ENCODE data around the gene SH3BP4.

SH3BP4 gene

GRCh38 chr2:235063471-235063961 lies 111.7 kb downstream of the SH3BP4 start:
- DNase-seq, result no peak

- no peak for DNase-seq
Observed at GRCh38 chr2:235064976-235065375, 113.2 kb downstream of the SH3BP4 start.

GRCh38 chr2:235066490-235066889 lies 114.7 kb downstream of the SH3BP4 start:
- DNase-seq, result no peak

GRCh38 chr2:235066895-235067294 lies 115.1 kb downstream of the SH3BP4 start:
- DNase-seq, result no peak

GRCh38 chr2:235068701-235069100 lies 116.9 kb downstream of the SH3BP4 start:
- DNase-seq, result no peak

- no peak for DNase-seq
Observed at GRCh38 chr2:235070063-235070706, 118.4 kb downstream of the SH3BP4 start.

- DNase-seq, result no peak
Observed at GRCh38 chr2:235073868-235074413, 122.1 kb downstream of the SH3BP4 start.

- no peak for DNase-seq
Observed at GRCh38 chr2:235077046-235077445, 125.2 kb downstream of the SH3BP4 start.

- no peak for DNase-seq
Observed at GRCh38 chr2:235078182-235078581, 126.4 kb downstream of the SH3BP4 start.

- DNase-seq, result no peak
Observed at GRCh38 chr2:235078914-235079472, 127.2 kb downstream of the SH3BP4 start.

- no peak for DNase-seq
Observed at GRCh38 chr2:235080101-235080500, 128.3 kb downstream of the SH3BP4 start.

GRCh38 chr2:235082578-235083338 lies 130.9 kb downstream of the SH3BP4 start:
- no peak for DNase-seq

- DNase-seq, result no peak
Observed at GRCh38 chr2:235083822-235084221, 132.0 kb downstream of the SH3BP4 start.

GRCh38 chr2:235084424-235084823 lies 132.6 kb downstream of the SH3BP4 start:
- no peak for DNase-seq

GRCh38 chr2:235085476-235085875 lies 133.7 kb downstream of the SH3BP4 start:
- DNase-seq, result no peak

- DNase-seq, result no peak
Observed at GRCh38 chr2:235086481-235087184, 134.8 kb downstream of the SH3BP4 start.

GRCh38 chr2:235087832-235088495 lies 136.1 kb downstream of the SH3BP4 start:
- no peak for DNase-seq

GRCh38 chr2:235088496-235088921 lies 136.7 kb downstream of the SH3BP4 start:
- no peak for DNase-seq

- DNase-seq, result no peak
Observed at GRCh38 chr2:235091421-235091820, 139.6 kb downstream of the SH3BP4 start.

- DNase-seq, result no peak
Observed at GRCh38 chr2:235091983-235092382, 140.2 kb downstream of the SH3BP4 start.

- no peak for DNase-seq
Observed at GRCh38 chr2:235092433-235093223, 140.8 kb downstream of the SH3BP4 start.

GRCh38 chr2:235094457-235094856 lies 142.6 kb downstream of the SH3BP4 start:
- DNase-seq, result no peak

Measured in stimulated activated CD4-positive, alpha-beta T cell treated with anti-CD3 and anti-CD28 coated beads, Interleukin-2, amount 100 ng/mL, for 24 hours (primary cell).